Mesendoderm (in vitro differentiated cells): ENCODE data around the gene EVL.

Experiments used
- DNase-seq: peaks from one replicate; pipeline ENCODE4 v3.0.0; 2013
- H2AK5ac ChIP-seq: 2 replicates; pipeline ENCODE4 v1.6.1; 2013; ENCODE audit warnings: low read length, inconsistent platforms
- H2BK120ac ChIP-seq: 2 replicates; pipeline ENCODE4 v1.6.1; 2013; ENCODE audit warnings: low read depth, mild to moderate bottlenecking, low read length, moderate library complexity, mixed read lengths
- H2BK15ac ChIP-seq: replicated peaks from 2 replicates; pipeline ENCODE4 v1.6.1; 2013; ENCODE audit warnings: low read depth, mild to moderate bottlenecking, moderate library complexity
- H2BK5ac ChIP-seq: 2 replicates; pipeline ENCODE4 v1.6.1; 2013; ENCODE audit warnings: low read length, inconsistent platforms
- H3K18ac ChIP-seq: 2 replicates; pipeline ENCODE4 v1.6.1; 2013; ENCODE audit warnings: mild to moderate bottlenecking, low read length, mixed read lengths
- H3K23ac ChIP-seq: one replicate; pipeline ENCODE4 v1.6.1; 2013; ENCODE audit warnings: low read length
- H3K27ac ChIP-seq: 2 replicates; pipeline ENCODE4 v1.5.1; 2013; ENCODE audit warnings: low read depth, mild to moderate bottlenecking, inconsistent platforms, low read length, moderate library complexity
- H3K27me3 ChIP-seq: 2 replicates; pipeline ENCODE4 v1.6.1; 2013; ENCODE audit warnings: low read length, control low read depth, mild to moderate bottlenecking, inconsistent platforms; ENCODE audit not compliant: insufficient read depth, poor library complexity
- H3K36me3 ChIP-seq: 2 replicates; pipeline ENCODE4 v1.6.1; 2013; ENCODE audit warnings: low read length, inconsistent platforms; ENCODE audit not compliant: control insufficient read depth, insufficient read depth
- H3K4ac ChIP-seq: one replicate; pipeline ENCODE4 v1.6.1; 2013; ENCODE audit warnings: low read depth, mild to moderate bottlenecking, low read length, moderate library complexity
- H3K4me1 ChIP-seq: 2 replicates; pipeline ENCODE4 v1.6.1; 2013; ENCODE audit warnings: low read depth, low read length, inconsistent platforms; ENCODE audit not compliant: control insufficient read depth
- H3K4me2 ChIP-seq: 2 replicates; pipeline ENCODE4 v1.6.1; 2013; ENCODE audit warnings: low read length
- H3K4me3 ChIP-seq: 2 replicates; pipeline ENCODE4 v1.5.1; 2013; ENCODE audit warnings: mild to moderate bottlenecking, low read length
- H3K56ac ChIP-seq: one replicate; pipeline ENCODE4 v1.6.1; 2013; ENCODE audit warnings: low read length
- H3K79me1 ChIP-seq: 2 replicates; pipeline ENCODE4 v1.6.1; 2013; ENCODE audit warnings: low read length, inconsistent platforms
- H3K79me2 ChIP-seq: 2 replicates; pipeline ENCODE4 v1.6.1; 2013; ENCODE audit warnings: mild to moderate bottlenecking, low read length; ENCODE audit not compliant: control insufficient read depth, insufficient read depth
- H3K9ac ChIP-seq: 2 replicates; pipeline ENCODE4 v1.6.1; 2013; ENCODE audit warnings: low read length, inconsistent platforms
- H4K5ac ChIP-seq: one replicate; pipeline ENCODE4 v1.6.1; 2013; ENCODE audit warnings: low read length
- H4K8ac ChIP-seq: one replicate; pipeline ENCODE4 v1.6.1; 2013; ENCODE audit warnings: low read depth, mild to moderate bottlenecking, control low read depth, low read length, moderate library complexity
- WGBS: extraction: QIAGEN DNeasy Blood & Tissue Kit; methylation state at CpG from one replicate; pipeline ENCODE4 v1.1.7; 2013; ENCODE audit warnings: low lambda C conversion rate, missing lambda C conversion rate; ENCODE audit not compliant: insufficient coverage; ENCODE audit errors: extremely low coverage; 5-methylcytosine and 5-hydroxymethylcytosine counted together

Gene EVL

DNA sequence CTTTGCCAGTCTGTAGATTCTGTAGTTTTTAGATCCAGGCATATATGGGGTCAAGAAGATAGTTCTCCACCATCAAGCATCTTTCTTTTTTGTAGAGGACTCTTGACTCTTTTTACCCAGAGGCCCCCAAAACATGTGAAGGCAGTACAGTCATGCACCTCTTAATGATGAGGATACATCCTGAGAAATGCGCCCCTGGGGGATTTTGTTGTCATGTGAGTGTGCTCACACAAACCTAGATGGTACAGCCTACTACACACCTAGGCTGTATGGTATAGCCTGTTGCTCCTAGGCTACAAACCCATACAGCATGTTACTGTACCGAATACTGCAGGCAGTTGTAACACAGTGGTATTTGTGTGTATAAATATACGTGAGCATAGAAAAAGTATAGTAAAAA, 23.0 kb downstream of the EVL start:
- H3K56ac ChIP-seq: no peak overlapping the region
- no peak for DNase-seq
- no peak overlapping the region for H2BK15ac ChIP-seq
- H3K18ac ChIP-seq: no peak overlapping the region
- no peaks in the 10 kb centered on the region for H3K79me1 ChIP-seq
- no CpG with 5 or more reads among the region's 3 CpGs for WGBS
- H3K23ac ChIP-seq: no peak overlapping the region
- H3K27me3 ChIP-seq: no peaks in the 10 kb centered on the region
- H3K27ac ChIP-seq: no peak overlapping the region
- H3K4me3 ChIP-seq: no peak overlapping the region
- no peak overlapping the region for H3K4ac ChIP-seq
- no peak overlapping the region for H2AK5ac ChIP-seq
- H3K79me2 ChIP-seq: no peaks in the 10 kb centered on the region
- no peak overlapping the region for H2BK120ac ChIP-seq
- no peaks in the 10 kb centered on the region for H3K36me3 ChIP-seq
- no peak overlapping the region for H4K5ac ChIP-seq
- H4K8ac ChIP-seq: no peak overlapping the region
- no peak overlapping the region for H2BK5ac ChIP-seq
- no peak overlapping the region for H3K9ac ChIP-seq
- H3K4me1 ChIP-seq: no peaks in the 10 kb centered on the region
- H3K4me2 ChIP-seq: no peak overlapping the region

DNA sequence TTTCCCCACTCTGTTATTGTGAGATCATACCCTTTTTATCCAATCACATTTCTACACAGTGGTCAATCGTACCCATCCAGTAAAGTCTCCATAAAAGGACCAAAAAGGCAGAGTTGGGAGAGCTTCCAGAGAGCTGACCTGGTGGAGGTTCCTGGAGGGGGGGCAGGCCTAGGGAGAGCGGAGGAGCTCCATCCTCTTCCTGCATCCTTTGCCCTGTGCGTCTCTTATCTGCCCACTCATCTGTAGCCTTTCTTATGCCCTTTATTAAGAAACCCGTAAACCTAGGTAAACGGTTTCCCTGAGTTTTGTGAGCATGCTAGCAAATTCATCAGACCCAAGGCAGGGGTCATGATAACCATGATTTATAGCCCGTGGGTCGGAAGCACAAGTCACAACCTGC, 26.2 kb downstream of the EVL start:
- Histone ChIP-seq H2BK5ac (no peak overlapping the region), H4K5ac (no peak overlapping the region), H3K18ac (no peak overlapping the region), H3K4me2 (no peak overlapping the region), H3K4ac (no peak overlapping the region), H3K4me1 (no peaks in the 10 kb centered on the region), H2BK15ac (no peak overlapping the region), H3K79me2 (no peaks in the 10 kb centered on the region), H3K56ac (no peak overlapping the region), H3K23ac (no peak overlapping the region), H3K9ac (no peak overlapping the region), H2BK120ac (no peak overlapping the region), H4K8ac (no peak overlapping the region), H3K4me3 (no peak overlapping the region), H3K79me1 (no peaks in the 10 kb centered on the region), H3K27ac (no peak overlapping the region), H3K27me3 (no peaks in the 10 kb centered on the region), H2AK5ac (no peak overlapping the region), H3K36me3 (no peaks in the 10 kb centered on the region)
- no peak for DNase-seq
- no CpG with 5 or more reads among the region's 7 CpGs for WGBS

DNA sequence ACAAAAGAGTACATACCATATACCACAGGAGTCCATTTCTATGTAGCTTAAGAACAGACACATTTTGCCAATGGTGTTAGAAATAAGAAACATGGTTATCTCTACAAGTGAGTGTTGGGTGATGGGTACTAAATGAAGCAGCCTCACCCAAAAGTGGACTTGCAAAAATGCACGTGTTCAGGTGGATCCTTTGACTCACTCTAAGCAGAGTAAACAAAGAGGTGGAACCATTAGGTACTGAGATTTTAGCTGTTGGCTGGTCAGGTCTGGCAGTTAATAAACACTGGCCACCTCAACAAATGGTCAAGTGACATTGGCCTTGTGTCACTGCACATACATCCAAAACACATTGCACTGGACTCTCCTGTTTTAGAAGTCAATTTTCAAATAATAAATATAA, 27.6 kb downstream of the EVL start:
- Histone ChIP-seq H2BK120ac (no peak overlapping the region), H2BK15ac (no peak overlapping the region), H3K9ac (no peak overlapping the region), H3K23ac (no peak overlapping the region), H3K36me3 (no peaks in the 10 kb centered on the region), H2BK5ac (no peak overlapping the region), H3K79me1 (no peaks in the 10 kb centered on the region), H3K56ac (no peak overlapping the region), H2AK5ac (no peak overlapping the region), H3K4ac (no peak overlapping the region), H3K27me3 (no peaks in the 10 kb centered on the region), H4K8ac (no peak overlapping the region), H3K4me2 (no peak overlapping the region), H3K27ac (no peak overlapping the region), H3K18ac (no peak overlapping the region), H4K5ac (no peak overlapping the region), H3K4me1 (no peaks in the 10 kb centered on the region), H3K4me3 (no peak overlapping the region), H3K79me2 (no peaks in the 10 kb centered on the region)
- no CpG with 5 or more reads among the region's 1 CpG for WGBS
- DNase-seq: no peak

DNA sequence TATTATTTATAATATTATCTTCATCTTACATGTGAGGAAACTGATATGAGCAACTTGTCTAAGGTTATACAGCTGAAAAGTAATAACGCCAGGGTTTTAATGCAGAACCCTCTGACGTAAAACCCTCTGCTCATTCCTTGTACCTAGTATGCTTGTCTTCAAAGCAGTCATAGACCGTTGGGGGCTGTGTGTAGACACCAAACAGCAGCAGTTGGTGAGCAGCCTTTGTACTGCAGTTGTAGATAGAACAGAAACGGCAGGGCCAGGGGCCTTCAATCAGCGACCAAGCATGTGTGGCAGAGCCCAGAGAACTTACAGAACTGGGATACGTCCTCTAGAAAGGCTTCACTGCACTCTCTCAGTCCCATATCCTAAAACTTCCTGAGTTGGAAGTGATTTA, 28.1 kb downstream of the EVL start:
- Histone ChIP-seq H3K4ac (no peak overlapping the region), H2BK120ac (no peak overlapping the region), H3K4me2 (no peak overlapping the region), H3K36me3 (no peaks in the 10 kb centered on the region), H3K79me1 (no peaks in the 10 kb centered on the region), H3K23ac (no peak overlapping the region), H3K18ac (no peak overlapping the region), H3K27ac (no peak overlapping the region), H3K9ac (no peak overlapping the region), H4K5ac (no peak overlapping the region), H2BK15ac (no peak overlapping the region), H3K4me3 (no peak overlapping the region), H4K8ac (no peak overlapping the region), H3K56ac (no peak overlapping the region), H3K27me3 (no peaks in the 10 kb centered on the region), H2AK5ac (no peak overlapping the region), H3K4me1 (no peaks in the 10 kb centered on the region), H3K79me2 (no peaks in the 10 kb centered on the region), H2BK5ac (no peak overlapping the region)
- WGBS: no CpG with 5 or more reads among the region's 6 CpGs
- no peak for DNase-seq

DNA sequence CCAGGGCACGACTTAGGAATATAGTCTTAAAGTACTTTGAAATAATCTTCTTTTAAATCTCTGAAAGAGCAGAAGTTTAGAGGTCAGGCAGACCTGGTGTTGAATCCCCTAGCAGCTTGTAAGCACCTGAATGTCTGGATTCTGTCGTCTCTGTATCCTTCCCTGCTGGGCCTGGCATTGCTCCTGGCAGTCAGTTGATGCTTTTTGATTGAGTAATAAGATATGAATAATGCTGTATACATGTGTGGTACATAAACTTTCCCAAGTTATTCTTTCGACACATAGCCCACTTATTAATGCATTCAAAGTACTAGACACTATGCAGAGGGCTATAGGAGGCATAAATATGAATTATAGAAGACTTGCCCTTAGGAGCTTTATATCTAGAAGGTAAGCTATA, 31.4 kb downstream of the EVL start:
- Histone ChIP-seq H3K23ac (no peak overlapping the region), H3K9ac (no peak overlapping the region), H2AK5ac (no peak overlapping the region), H3K36me3 (no peaks in the 10 kb centered on the region), H3K4me1 (no peaks in the 10 kb centered on the region), H3K27me3 (no peaks in the 10 kb centered on the region), H4K5ac (no peak overlapping the region), H3K27ac (no peak overlapping the region), H3K4me2 (no peak overlapping the region), H3K56ac (no peak overlapping the region), H3K4ac (no peak overlapping the region), H4K8ac (no peak overlapping the region), H3K18ac (no peak overlapping the region), H3K4me3 (no peak overlapping the region), H2BK15ac (no peak overlapping the region), H2BK120ac (no peak overlapping the region), H3K79me2 (no peaks in the 10 kb centered on the region), H2BK5ac (no peak overlapping the region), H3K79me1 (peaks cover 2% of the 10 kb centered on the region)
- no peak for DNase-seq
- no CpG with 5 or more reads among the region's 3 CpGs for WGBS

DNA sequence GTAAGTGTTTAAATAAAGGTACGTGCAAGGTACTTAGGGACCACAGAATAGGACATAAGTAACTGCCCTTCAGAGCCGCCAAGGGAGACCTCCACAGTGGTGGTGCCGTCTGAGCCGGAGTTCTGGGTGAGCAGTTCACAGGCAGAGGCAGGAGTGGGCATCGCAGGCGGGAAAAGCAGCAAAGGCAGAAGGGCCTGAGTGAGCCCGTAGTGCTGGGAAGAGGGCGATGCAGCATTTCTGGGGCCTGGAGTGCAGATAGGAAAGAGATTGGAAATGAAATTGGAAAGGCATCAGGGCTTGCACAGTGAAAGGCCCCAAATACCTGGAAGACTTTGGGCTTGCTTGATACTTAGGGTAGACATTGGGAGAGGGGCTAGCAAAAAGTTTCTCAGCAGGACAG, 32.9 kb downstream of the EVL start:
- Histone ChIP-seq H3K79me2 (no peaks in the 10 kb centered on the region), H3K4me2 (no peak overlapping the region), H3K56ac (no peak overlapping the region), H4K5ac (no peak overlapping the region), H3K18ac (no peak overlapping the region), H3K27me3 (no peaks in the 10 kb centered on the region), H3K23ac (no peak overlapping the region), H2BK5ac (no peak overlapping the region), H4K8ac (no peak overlapping the region), H3K36me3 (no peaks in the 10 kb centered on the region), H2BK120ac (no peak overlapping the region), H3K4me3 (no peak overlapping the region), H2AK5ac (no peak overlapping the region), H3K4me1 (no peaks in the 10 kb centered on the region), H3K27ac (no peak overlapping the region), H2BK15ac (no peak overlapping the region), H3K9ac (no peak overlapping the region), H3K4ac (no peak overlapping the region), H3K79me1 (peaks cover 2% of the 10 kb centered on the region)
- no peak for DNase-seq
- WGBS: no CpG with 5 or more reads among the region's 8 CpGs
